ENCODE measurements around the gene RNF175.
A peak's percentile ranks its signal among the peaks of the same experiment; 100 is the strongest.

RNF175 gene

DNA sequence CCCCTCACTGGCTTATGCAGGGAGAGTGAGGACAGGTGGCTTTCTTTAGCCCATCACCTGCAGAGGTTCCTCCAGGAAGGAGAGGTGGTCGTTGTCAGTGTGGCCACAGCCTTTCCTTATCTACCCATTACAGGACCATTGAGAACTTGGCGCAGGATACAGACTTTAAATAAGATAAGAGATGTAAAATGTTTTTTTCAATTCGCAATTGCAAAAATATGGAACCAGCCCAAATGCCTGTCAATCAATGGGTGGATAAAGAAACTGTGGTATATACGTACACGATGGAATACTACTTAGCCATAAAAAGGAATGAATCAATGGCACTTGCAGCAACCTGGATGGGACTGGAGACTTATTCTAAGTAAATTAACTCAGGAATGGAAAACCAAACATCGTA is 6.9 kb upstream of the RNF175 start:
- Histone ChIP-seq H3K27ac (ENCODE audit: low read length) (no peak overlapping the region), H3K4me1 (ENCODE audit: control insufficient read depth, insufficient read depth, low read length) (no peaks in the 10 kb centered on the region), H3K36me3 (ENCODE audit: control insufficient read depth in 2 of 2, insufficient read depth in 2 of 2, low read length in 2 of 2) (no peaks in the 10 kb centered on the region), H3K9ac (ENCODE audit: low read length in 2 of 2) (no peak overlapping the region), H3K4me3 (ENCODE audit: low read length in 2 of 2) (no peak overlapping the region), H3K9me3 (ENCODE audit: control insufficient read depth in 2 of 2, low read length in 2 of 2) (no peaks in the 10 kb centered on the region), H3K27me3 (ENCODE audit: control insufficient read depth in 1 of 2, insufficient read depth in 2 of 2, low read length in 2 of 2) (no peaks in the 10 kb centered on the region)

DNA sequence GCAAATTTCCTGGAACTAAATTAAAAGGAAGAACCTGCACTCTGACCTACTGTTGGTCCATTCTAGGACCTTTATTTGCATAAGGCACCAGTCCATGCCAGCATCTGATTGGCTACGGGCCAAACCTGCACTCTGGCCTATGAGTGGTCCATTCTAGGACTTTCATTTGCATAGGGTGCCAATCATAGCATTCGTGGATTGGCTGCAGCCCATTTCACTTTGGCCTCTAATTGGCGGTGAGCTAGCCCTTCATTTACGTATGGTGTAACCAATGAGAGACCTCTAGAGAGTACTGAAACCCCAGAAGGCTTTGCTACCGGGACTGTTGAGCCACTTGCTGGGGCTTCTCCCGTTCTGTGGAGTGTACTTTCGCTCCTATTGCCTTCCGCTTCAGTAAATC is 6.1 kb upstream of the RNF175 start:
- no peaks in the 10 kb centered on the region for H3K4me1 ChIP-seq (ENCODE audit: control insufficient read depth, insufficient read depth, low read length)
- H3K36me3 ChIP-seq (ENCODE audit: control insufficient read depth in 2 of 2, insufficient read depth in 2 of 2, low read length in 2 of 2): no peaks in the 10 kb centered on the region
- no peaks in the 10 kb centered on the region for H3K9me3 ChIP-seq (ENCODE audit: control insufficient read depth in 2 of 2, low read length in 2 of 2)
- no peaks in the 10 kb centered on the region for H3K27me3 ChIP-seq (ENCODE audit: control insufficient read depth in 1 of 2, insufficient read depth in 2 of 2, low read length in 2 of 2)
- H3K9ac ChIP-seq (ENCODE audit: low read length in 2 of 2): no peak overlapping the region
- no peak overlapping the region for H3K27ac ChIP-seq (ENCODE audit: low read length)
- H3K4me3 ChIP-seq (ENCODE audit: low read length in 2 of 2): no peak overlapping the region

- Histone ChIP-seq H3K27ac (ENCODE audit: low read length) (no peak overlapping the region), H3K4me1 (ENCODE audit: control insufficient read depth, insufficient read depth, low read length) (peaks cover 2% of the 10 kb centered on the region), H3K9me3 (ENCODE audit: control insufficient read depth in 2 of 2, low read length in 2 of 2) (no peaks in the 10 kb centered on the region), H3K4me3 (ENCODE audit: low read length in 2 of 2) (no peak overlapping the region), H3K9ac (ENCODE audit: low read length in 2 of 2) (no peak overlapping the region), H3K36me3 (ENCODE audit: control insufficient read depth in 2 of 2, insufficient read depth in 2 of 2, low read length in 2 of 2) (no peaks in the 10 kb centered on the region), H3K27me3 (ENCODE audit: control insufficient read depth in 1 of 2, insufficient read depth in 2 of 2, low read length in 2 of 2) (peaks cover 0 to 4% of the 10 kb centered on the region in 2 donors)
Observed at GRCh38 chr4:153764601-153765368, 5.0 kb upstream of the RNF175 start.

DNA sequence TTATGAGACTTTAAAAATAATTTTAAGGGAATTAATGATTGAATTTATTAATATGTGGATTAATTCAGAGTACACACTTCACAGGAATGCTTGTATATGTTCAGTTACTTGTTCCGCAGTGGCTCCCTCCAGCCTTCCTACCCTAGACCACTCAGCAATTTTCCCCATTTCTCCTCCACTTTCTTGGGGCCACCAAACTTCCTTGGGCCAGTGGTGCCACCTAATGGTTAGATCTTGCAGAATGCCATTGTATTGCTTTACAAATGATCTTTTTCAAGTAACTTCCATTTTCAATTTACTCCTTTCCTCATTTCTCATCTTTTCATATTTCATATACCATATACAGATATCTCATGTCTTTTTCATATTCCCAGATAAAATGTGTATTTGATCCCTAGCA is 3.6 kb upstream of the RNF175 start:
- H3K9me3 ChIP-seq (ENCODE audit: control insufficient read depth in 2 of 2, low read length in 2 of 2): no peaks in the 10 kb centered on the region
- H3K9ac ChIP-seq (ENCODE audit: low read length in 2 of 2): no peak overlapping the region
- no peak overlapping the region for H3K4me3 ChIP-seq (ENCODE audit: low read length in 2 of 2)
- peaks cover 10% of the 10 kb centered on the region for H3K4me1 ChIP-seq (ENCODE audit: control insufficient read depth, insufficient read depth, low read length)
- no peak overlapping the region for H3K27ac ChIP-seq (ENCODE audit: low read length)
- peaks cover 0 to 4% of the 10 kb centered on the region in 2 donors for H3K27me3 ChIP-seq (ENCODE audit: control insufficient read depth in 1 of 2, insufficient read depth in 2 of 2, low read length in 2 of 2)
- no peaks in the 10 kb centered on the region for H3K36me3 ChIP-seq (ENCODE audit: control insufficient read depth in 2 of 2, insufficient read depth in 2 of 2, low read length in 2 of 2)

DNA sequence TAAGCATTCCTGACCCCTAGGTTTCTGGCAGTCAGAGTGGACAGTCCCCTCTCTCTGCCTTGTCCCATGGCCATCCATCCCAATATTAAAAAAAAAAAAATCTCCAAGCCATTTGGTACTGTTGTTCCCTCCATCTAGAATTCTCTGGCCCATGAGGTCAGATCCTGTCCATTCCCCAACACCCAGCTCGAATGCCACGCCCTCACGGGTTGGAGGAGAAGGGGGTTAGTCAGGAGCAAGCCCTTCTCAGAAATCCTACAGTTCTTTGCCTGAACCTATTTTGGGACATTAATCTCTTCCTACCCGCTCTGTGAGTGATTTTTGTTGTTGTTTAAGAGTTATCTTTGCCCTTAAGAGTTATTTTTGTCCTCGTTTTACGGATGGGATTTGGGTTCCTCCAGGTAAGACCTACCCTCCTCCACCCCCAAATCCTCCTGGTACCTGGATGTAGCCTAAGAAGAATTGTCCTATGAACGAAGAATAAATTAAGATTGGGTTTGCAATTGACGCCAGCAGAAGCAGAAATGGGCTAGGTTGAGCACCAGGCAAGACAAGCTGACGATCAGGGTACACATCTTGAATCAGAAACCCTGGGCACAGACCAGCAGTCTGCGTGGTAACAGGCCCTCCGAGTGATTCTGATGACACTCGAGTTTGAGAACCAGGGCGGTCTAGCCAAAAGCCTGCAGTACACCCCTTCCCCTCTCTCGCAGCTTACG is 977 bp downstream of the RNF175 start:
- peaks cover 0 to 9% of the 10 kb centered on the region in 2 donors for H3K27me3 ChIP-seq (ENCODE audit: control insufficient read depth in 1 of 2, insufficient read depth in 2 of 2, low read length in 2 of 2)
- H3K4me3 ChIP-seq (ENCODE audit: low read length in 2 of 2): peak overlapping the region; percentile 44 to 68
- no peak overlapping the region for H3K27ac ChIP-seq (ENCODE audit: low read length)
- no peaks in the 10 kb centered on the region for H3K36me3 ChIP-seq (ENCODE audit: control insufficient read depth in 2 of 2, insufficient read depth in 2 of 2, low read length in 2 of 2)
- H3K4me1 ChIP-seq (ENCODE audit: control insufficient read depth, insufficient read depth, low read length): peaks cover 10% of the 10 kb centered on the region
- peaks cover 0 to 5% of the 10 kb centered on the region in 2 donors for H3K9me3 ChIP-seq (ENCODE audit: control insufficient read depth in 2 of 2, low read length in 2 of 2)
- no peak overlapping the region for H3K9ac ChIP-seq (ENCODE audit: low read length in 2 of 2)

DNA sequence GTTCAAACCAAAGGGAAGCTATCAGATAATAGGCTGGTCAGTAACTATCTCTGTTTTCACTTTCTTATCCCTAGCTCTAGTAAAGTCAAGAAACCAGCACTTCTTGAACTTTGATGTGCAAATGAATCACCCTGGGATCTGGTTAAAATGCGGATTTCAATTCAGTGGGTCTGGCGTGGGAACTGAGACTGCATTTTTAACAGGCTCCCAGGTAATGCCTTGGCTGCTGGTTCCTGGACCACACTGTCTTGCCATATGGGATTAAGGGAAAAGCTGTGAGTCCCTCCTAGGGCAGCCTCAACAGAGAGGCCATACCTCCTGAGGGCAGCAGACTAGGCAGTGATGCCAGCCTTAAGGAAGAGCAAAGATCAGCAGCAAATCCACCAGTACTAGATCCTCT is 1.7 kb downstream of the RNF175 start:
- peaks cover 10% of the 10 kb centered on the region for H3K4me1 ChIP-seq (ENCODE audit: control insufficient read depth, insufficient read depth, low read length)
- H3K9me3 ChIP-seq (ENCODE audit: control insufficient read depth in 2 of 2, low read length in 2 of 2): peaks cover 0 to 5% of the 10 kb centered on the region in 2 donors

GRCh38 chr4:153757407-153757806 is 2.4 kb downstream of the RNF175 start:
- Histone ChIP-seq H3K9ac (ENCODE audit: low read length in 2 of 2) (no peak overlapping the region), H3K36me3 (ENCODE audit: control insufficient read depth in 2 of 2, insufficient read depth in 2 of 2, low read length in 2 of 2) (no peaks in the 10 kb centered on the region), H3K4me3 (ENCODE audit: low read length in 2 of 2) (no peak overlapping the region), H3K27ac (ENCODE audit: low read length) (no peak overlapping the region), H3K9me3 (ENCODE audit: control insufficient read depth in 2 of 2, low read length in 2 of 2) (peaks cover 0 to 5% of the 10 kb centered on the region in 2 donors), H3K27me3 (ENCODE audit: control insufficient read depth in 1 of 2, insufficient read depth in 2 of 2, low read length in 2 of 2) (peaks cover 0 to 9% of the 10 kb centered on the region in 2 donors), H3K4me1 (ENCODE audit: control insufficient read depth, insufficient read depth, low read length) (peaks cover 10% of the 10 kb centered on the region)

More for the DNA sequence above, 1.7 kb downstream of the RNF175 start:
- Histone ChIP-seq H3K4me3 (ENCODE audit: low read length in 2 of 2) (no peak overlapping the region), H3K9ac (ENCODE audit: low read length in 2 of 2) (no peak overlapping the region), H3K27ac (ENCODE audit: low read length) (no peak overlapping the region), H3K36me3 (ENCODE audit: control insufficient read depth in 2 of 2, insufficient read depth in 2 of 2, low read length in 2 of 2) (no peaks in the 10 kb centered on the region), H3K27me3 (ENCODE audit: control insufficient read depth in 1 of 2, insufficient read depth in 2 of 2, low read length in 2 of 2) (peaks cover 0 to 9% of the 10 kb centered on the region in 2 donors)

DNA sequence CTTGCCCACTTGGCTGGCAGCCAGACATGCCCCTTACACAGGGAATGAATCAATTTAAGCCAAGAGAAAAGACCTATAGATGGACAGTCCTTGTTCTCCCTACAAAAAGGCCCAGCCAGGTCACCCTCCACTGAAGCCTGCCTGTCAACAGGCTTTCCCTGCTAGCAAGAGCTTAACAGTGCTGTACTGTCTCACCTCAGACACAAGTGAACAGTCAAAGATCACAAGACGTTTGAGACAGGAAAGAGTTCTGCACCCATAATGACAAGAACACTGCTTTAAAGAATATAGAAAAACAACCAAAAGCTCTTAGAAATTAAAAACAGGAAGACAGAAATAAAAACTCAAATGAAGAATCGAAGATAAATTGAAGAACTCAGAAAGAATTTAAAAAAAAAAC is 4.6 kb downstream of the RNF175 start:
- Histone ChIP-seq H3K9ac (ENCODE audit: low read length in 2 of 2) (no peak overlapping the region), H3K4me3 (ENCODE audit: low read length in 2 of 2) (no peak overlapping the region), H3K4me1 (ENCODE audit: control insufficient read depth, insufficient read depth, low read length) (peaks cover 10% of the 10 kb centered on the region), H3K27me3 (ENCODE audit: control insufficient read depth in 1 of 2, insufficient read depth in 2 of 2, low read length in 2 of 2) (peaks cover 0 to 5% of the 10 kb centered on the region in 2 donors), H3K9me3 (ENCODE audit: control insufficient read depth in 2 of 2, low read length in 2 of 2) (peaks cover 0 to 5% of the 10 kb centered on the region in 2 donors), H3K27ac (ENCODE audit: low read length) (no peak overlapping the region), H3K36me3 (ENCODE audit: control insufficient read depth in 2 of 2, insufficient read depth in 2 of 2, low read length in 2 of 2) (no peaks in the 10 kb centered on the region)

GRCh38 chr4:153750197-153750817 is 9.5 kb downstream of the RNF175 start:
- no peak overlapping the region for H3K4me3 ChIP-seq (ENCODE audit: low read length in 2 of 2)
- no peak overlapping the region for H3K9ac ChIP-seq (ENCODE audit: low read length in 2 of 2)
- H3K36me3 ChIP-seq (ENCODE audit: control insufficient read depth in 2 of 2, insufficient read depth in 2 of 2, low read length in 2 of 2): no peaks in the 10 kb centered on the region
- H3K27ac ChIP-seq (ENCODE audit: low read length): no peak overlapping the region
- H3K27me3 ChIP-seq (ENCODE audit: control insufficient read depth in 1 of 2, insufficient read depth in 2 of 2, low read length in 2 of 2): no peaks in the 10 kb centered on the region
- H3K4me1 ChIP-seq (ENCODE audit: control insufficient read depth, insufficient read depth, low read length): peaks cover 2% of the 10 kb centered on the region
- peaks cover 0 to 5% of the 10 kb centered on the region in 2 donors for H3K9me3 ChIP-seq (ENCODE audit: control insufficient read depth in 2 of 2, low read length in 2 of 2)

- Histone ChIP-seq H3K27me3 (ENCODE audit: control insufficient read depth in 1 of 2, insufficient read depth in 2 of 2, low read length in 2 of 2) (no peaks in the 10 kb centered on the region), H3K36me3 (ENCODE audit: control insufficient read depth in 2 of 2, insufficient read depth in 2 of 2, low read length in 2 of 2) (no peaks in the 10 kb centered on the region), H3K9me3 (ENCODE audit: control insufficient read depth in 2 of 2, low read length in 2 of 2) (no peaks in the 10 kb centered on the region), H3K4me1 (ENCODE audit: control insufficient read depth, insufficient read depth, low read length) (peaks cover 2% of the 10 kb centered on the region), H3K27ac (ENCODE audit: low read length) (no peak overlapping the region), H3K9ac (ENCODE audit: low read length in 2 of 2) (no peak overlapping the region), H3K4me3 (ENCODE audit: low read length in 2 of 2) (no peak overlapping the region)
Observed at GRCh38 chr4:153748378-153748777, 11.4 kb downstream of the RNF175 start.
